Measurements from ENCODE around the gene SMS. TPM values are rescaled to one million over a fixed set of nuclear protein-coding genes. Genes with fewer than 3 reads are reported as not detected.

Gene SMS
- polyA plus RNA-seq, 1 donor (not counting 4 experiments of a cell fraction or from before 2014, with no cell fraction given) = 142 TPM

GRCh38 chrX:21959362-21960051 is 19.0 kb downstream of the SMS start:
- H3K36me3 ChIP-seq (ENCODE audit: control insufficient read depth in 2 of 2, extremely low read depth in 1 of 2, insufficient read depth in 2 of 2, low read length in 2 of 2) = peaks cover 2 to 3% of the 10 kb centered on the region in 2 experiments
- no peak overlapping the region for H2AFZ ChIP-seq (ENCODE audit: control insufficient read depth, low read length)
- no peaks in the 10 kb centered on the region for H3K9me3 ChIP-seq (ENCODE audit: control insufficient read depth, low read depth, low read length)
- H3K4me2 ChIP-seq (ENCODE audit: control insufficient read depth, extremely low read depth, insufficient read depth, low read depth, low read length) = no peak overlapping the region
- TF ChIP-seq CTCF (optimal IDR thresholded peaks at IDR 0.05 in 1 of 3, IDR thresholded peaks at IDR 0.05 in 1 of 3, conservative IDR thresholded peaks at IDR 0.05 in 1 of 3; ENCODE audit: extremely low read depth in 1 of 3, insufficient read depth in 2 of 3, low read length in 3 of 3) (no peak), EZH2 (IDR thresholded peaks at IDR 0.05; ENCODE audit: low read length) (no peak)
- H3K4me1 ChIP-seq (ENCODE audit: control insufficient read depth, extremely low read depth, insufficient read depth, low read length) = no peaks in the 10 kb centered on the region
- dilution Hi-C loops (cut with MboI; ENCODE audit: extremely low pct_ligation_motif_present, low sequenced_read_pairs) = no loop called here
- H3K9me1 ChIP-seq (ENCODE audit: control insufficient read depth, extremely low read depth, insufficient read depth, low read length) = no peaks in the 10 kb centered on the region
- no peak overlapping the region for H3K9ac ChIP-seq (ENCODE audit: control insufficient read depth, extremely low read depth, insufficient read depth, low read length)
- peaks cover 96% of the 10 kb centered on the region for H3K79me2 ChIP-seq (ENCODE audit: control insufficient read depth, insufficient read depth, low read length)
- FAIRE-seq = no peak
- no peaks in the 10 kb centered on the region for H3K27me3 ChIP-seq (ENCODE audit: control insufficient read depth, extremely low read depth, insufficient read depth, low read length)
- H4K20me1 ChIP-seq (ENCODE audit: control insufficient read depth, extremely low read depth, insufficient read depth, low read length) = peaks cover 20% of the 10 kb centered on the region
- H3K27ac ChIP-seq (ENCODE audit: control insufficient read depth, insufficient read depth, low read length) = no peak overlapping the region
- DNase-seq (ENCODE audit: low read depth, low spot score) = no peak
- H3K4me3 ChIP-seq (ENCODE audit: control insufficient read depth in 2 of 3, extremely low read depth in 1 of 3, insufficient read depth in 2 of 3, low read depth in 1 of 3, low read length in 3 of 3) = no peak overlapping the region

- DNase-seq (ENCODE audit: low read depth, low spot score) (no peak), FAIRE-seq (no peak)
- H2AFZ ChIP-seq (ENCODE audit: control insufficient read depth, low read length) = no peak overlapping the region
- H3K4me3 ChIP-seq (ENCODE audit: control insufficient read depth in 2 of 3, extremely low read depth in 1 of 3, insufficient read depth in 2 of 3, low read depth in 1 of 3, low read length in 3 of 3) = no peak overlapping the region
- H3K27me3 ChIP-seq (ENCODE audit: control insufficient read depth, extremely low read depth, insufficient read depth, low read length) = no peaks in the 10 kb centered on the region
- H3K9me3 ChIP-seq (ENCODE audit: control insufficient read depth, low read depth, low read length) = no peaks in the 10 kb centered on the region
- peaks cover 2 to 3% of the 10 kb centered on the region in 2 experiments for H3K36me3 ChIP-seq (ENCODE audit: control insufficient read depth in 2 of 2, extremely low read depth in 1 of 2, insufficient read depth in 2 of 2, low read length in 2 of 2)
- H3K79me2 ChIP-seq (ENCODE audit: control insufficient read depth, insufficient read depth, low read length) = peaks cover 94% of the 10 kb centered on the region
- no peak overlapping the region for H3K27ac ChIP-seq (ENCODE audit: control insufficient read depth, insufficient read depth, low read length)
- TF ChIP-seq EZH2 (IDR thresholded peaks at IDR 0.05; ENCODE audit: low read length) = no peak
- TF ChIP-seq CTCF (optimal IDR thresholded peaks at IDR 0.05 in 1 of 3, IDR thresholded peaks at IDR 0.05 in 1 of 3, conservative IDR thresholded peaks at IDR 0.05 in 1 of 3; ENCODE audit: extremely low read depth in 1 of 3, insufficient read depth in 2 of 3, low read length in 3 of 3) = no peak
- no peak overlapping the region for H3K9ac ChIP-seq (ENCODE audit: control insufficient read depth, extremely low read depth, insufficient read depth, low read length)
- H3K4me1 ChIP-seq (ENCODE audit: control insufficient read depth, extremely low read depth, insufficient read depth, low read length) = no peaks in the 10 kb centered on the region
- no peak overlapping the region for H3K4me2 ChIP-seq (ENCODE audit: control insufficient read depth, extremely low read depth, insufficient read depth, low read depth, low read length)
- dilution Hi-C loops (cut with MboI; ENCODE audit: extremely low pct_ligation_motif_present, low sequenced_read_pairs) = no loop called here
- H3K9me1 ChIP-seq (ENCODE audit: control insufficient read depth, extremely low read depth, insufficient read depth, low read length) = no peaks in the 10 kb centered on the region
- peaks cover 19% of the 10 kb centered on the region for H4K20me1 ChIP-seq (ENCODE audit: control insufficient read depth, extremely low read depth, insufficient read depth, low read length)
Observed at GRCh38 chrX:21960569-21961541, 20.3 kb downstream of the SMS start.
